ENCODE results near the gene DNAJC19. TPM values are rescaled to one million over a fixed set of nuclear protein-coding genes. Genes with fewer than 3 reads are reported as not detected.

DNAJC19 gene
- total RNA-seq, 1 experiment from 2014 or later, result 82.0 TPM

DNA sequence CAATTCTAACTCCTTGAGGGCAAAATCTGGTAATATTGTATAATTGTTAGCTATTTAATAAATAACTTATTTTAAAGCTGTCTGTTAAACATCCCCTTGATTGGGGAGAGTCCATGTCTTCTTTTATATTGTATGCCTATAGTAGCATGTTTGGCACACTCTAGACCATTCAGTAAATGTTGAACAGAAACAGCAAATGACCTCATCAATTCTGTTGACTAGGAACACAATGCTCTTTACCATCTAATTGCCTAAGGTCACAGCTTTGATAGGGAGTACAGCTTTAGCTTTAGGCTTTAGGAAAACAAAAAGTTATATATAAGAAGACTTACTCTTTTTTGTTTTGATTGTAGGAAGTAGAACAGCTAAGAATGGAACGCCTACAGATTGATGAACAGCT is 27.0 kb downstream of the DNAJC19 start:
- Histone ChIP-seq H3K4me2 (ENCODE audit: insufficient read depth, insufficient read length, low read length) (no peak overlapping the region), H3K79me2 (ENCODE audit: insufficient read depth, low read length) (no peaks in the 10 kb centered on the region), H2BK20ac (ENCODE audit: low read depth, low read length, poor library complexity, severe bottlenecking) (no peak overlapping the region)

More for the DNA sequence above, 27.0 kb downstream of the DNAJC19 start:
- Histone ChIP-seq H3K14ac (ENCODE audit: insufficient read depth, low read length) (no peak overlapping the region), H3K9ac (ENCODE audit: extremely low read depth, insufficient read length, low read length) (no peak overlapping the region), H2AK5ac (ENCODE audit: insufficient read length, low read length) (no peak overlapping the region), H3K79me1 (ENCODE audit: insufficient read depth, low read depth, low read length, poor library complexity, severe bottlenecking) (no peaks in the 10 kb centered on the region), H3K23ac (ENCODE audit: insufficient read length, low read depth, low read length) (no peak overlapping the region), H3K4me1 (ENCODE audit: insufficient read depth, low read length) (no peaks in the 10 kb centered on the region), H2BK5ac (ENCODE audit: insufficient read length, low read length) (no peak overlapping the region), H4K8ac (replicated peaks; ENCODE audit: insufficient read length, low read depth, low read length) (no peak overlapping the region), H2BK15ac (ENCODE audit: low read depth, low read length) (no peak overlapping the region), H4K5ac (ENCODE audit: insufficient read length, low read depth, low read length) (no peak overlapping the region), H4K91ac (ENCODE audit: insufficient read length, low read depth, low read length) (no peak overlapping the region), H3K27ac (ENCODE audit: insufficient read length, low read depth, low read length) (no peak overlapping the region), H3K18ac (ENCODE audit: insufficient read length, low read depth, low read length) (no peak overlapping the region), H3K27me3 (ENCODE audit: insufficient read depth, low read length) (no peaks in the 10 kb centered on the region), H3K4ac (ENCODE audit: low read depth, low read length) (no peak overlapping the region), H4K20me1 (ENCODE audit: control insufficient read depth, insufficient read depth, insufficient read length) (no peaks in the 10 kb centered on the region), H3K23me2 (ENCODE audit: insufficient read length, low read depth, low read length, poor library complexity, severe bottlenecking) (no peaks in the 10 kb centered on the region), H2AFZ (ENCODE audit: low read length) (no peak overlapping the region), H2BK12ac (ENCODE audit: insufficient read length, low read depth, low read length) (no peak overlapping the region), H3K56ac (ENCODE audit: insufficient read length, low read depth, low read length) (no peak overlapping the region), H2BK120ac (ENCODE audit: low read depth, low read length, poor library complexity, severe bottlenecking) (no peak overlapping the region), H3K9me3 (ENCODE audit: control insufficient read depth, low read depth, low read length) (no peaks in the 10 kb centered on the region), H3T11ph (ENCODE audit: low read length) (no peak overlapping the region)
- no peak overlapping the region for H3K4me3 Mint-ChIP-seq
- no peaks in the 10 kb centered on the region for H3K27me3 Mint-ChIP-seq (ENCODE audit: low read depth)
- DNase-seq, result no peak
- no CpG with 5 or more reads among the region's 1 CpG for WGBS (ENCODE audit: extremely low coverage, insufficient read length, low lambda C conversion rate)
- H3K36me3 Mint-ChIP-seq (ENCODE audit: insufficient read depth in 1 of 3, low read depth in 3 of 3), result peaks cover 30 to 74% (median 73%) of the 10 kb centered on the region in 3 experiments
- no peak overlapping the region for H3K27ac Mint-ChIP-seq
- H3K4me1 Mint-ChIP-seq, result no peaks in the 10 kb centered on the region
- TF ChIP-seq, protein P1, sequence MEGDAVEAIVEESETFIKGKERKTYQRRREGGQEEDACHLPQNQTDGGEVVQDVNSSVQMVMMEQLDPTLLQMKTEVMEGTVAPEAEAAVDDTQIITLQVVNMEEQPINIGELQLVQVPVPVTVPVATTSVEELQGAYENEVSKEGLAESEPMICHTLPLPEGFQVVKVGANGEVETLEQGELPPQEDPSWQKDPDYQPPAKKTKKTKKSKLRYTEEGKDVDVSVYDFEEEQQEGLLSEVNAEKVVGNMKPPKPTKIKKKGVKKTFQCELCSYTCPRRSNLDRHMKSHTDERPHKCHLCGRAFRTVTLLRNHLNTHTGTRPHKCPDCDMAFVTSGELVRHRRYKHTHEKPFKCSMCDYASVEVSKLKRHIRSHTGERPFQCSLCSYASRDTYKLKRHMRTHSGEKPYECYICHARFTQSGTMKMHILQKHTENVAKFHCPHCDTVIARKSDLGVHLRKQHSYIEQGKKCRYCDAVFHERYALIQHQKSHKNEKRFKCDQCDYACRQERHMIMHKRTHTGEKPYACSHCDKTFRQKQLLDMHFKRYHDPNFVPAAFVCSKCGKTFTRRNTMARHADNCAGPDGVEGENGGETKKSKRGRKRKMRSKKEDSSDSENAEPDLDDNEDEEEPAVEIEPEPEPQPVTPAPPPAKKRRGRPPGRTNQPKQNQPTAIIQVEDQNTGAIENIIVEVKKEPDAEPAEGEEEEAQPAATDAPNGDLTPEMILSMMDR (conservative IDR thresholded peaks at IDR 0.05), result no peak
- no peaks in the 10 kb centered on the region for H3K9me3 Mint-ChIP-seq
